ENCODE data around the gene LRMDA. TPM values are rescaled to one million over a fixed set of nuclear protein-coding genes. Genes with fewer than 3 reads are reported as not detected.

The LRMDA gene
- total and polyA plus RNA-seq, 2 of the 8 experiments (the other 6 are each of a cell fraction or from before 2014, with no cell fraction given) = 0.86 to 2.8 TPM

GRCh38 chr10:76479103-76479790 lies 1047.8 kb downstream of the LRMDA start:
- DNase-seq (ENCODE audit: low read depth in 1 of 2, low spot score in 2 of 2) = no peak
- no peak overlapping the region for H2BK12ac ChIP-seq (ENCODE audit: low read depth, low read length)
- no peak overlapping the region for H4K8ac ChIP-seq (ENCODE audit: extremely low read depth, insufficient read depth, low read length)
- no peak overlapping the region for H4K91ac ChIP-seq (replicated peaks; ENCODE audit: insufficient read length, low read length)
- H3K23me2 ChIP-seq (ENCODE audit: low read depth, low read length) = no peaks in the 10 kb centered on the region
- no peak for TF ChIP-seq SP1 (IDR thresholded peaks at IDR 0.05; ENCODE audit: low read depth, low read length)
- TF ChIP-seq MAFK (IDR thresholded peaks at IDR 0.05; ENCODE audit: low read depth, low read length) = no peak
- no peak for TF ChIP-seq BACH1 (IDR thresholded peaks at IDR 0.05; ENCODE audit: low read length)
- TF ChIP-seq JUND (IDR thresholded peaks at IDR 0.05; ENCODE audit: low read length) = no peak
- no peak for TF ChIP-seq SIN3A (conservative IDR thresholded peaks at IDR 0.05 in 1 of 2, IDR thresholded peaks at IDR 0.05 in 1 of 2; ENCODE audit: low read depth in 1 of 2, low read length in 2 of 2)
- FAIRE-seq = no peak
- ChIA-PET POLR2A (ENCODE audit: partially characterized antibody) (no interaction called here), CTCF (ENCODE audit: partially characterized antibody) (interaction anchor here (0.8 to 0.9 kb wide), 3 partner anchors 10 to 38 kb away, joined by 3 to 4 read pairs (median 3); no protein-coding TSS in a partner anchor)
- no peak overlapping the region for H3K4me3 ChIP-seq (ENCODE audit: extremely low read depth in 1 of 4, insufficient read depth in 2 of 4, low read depth in 3 of 4, low read length in 4 of 4)
- no peak overlapping the region for H3K4ac ChIP-seq (replicated peaks; ENCODE audit: insufficient read length, low read depth, low read length)
- H3K14ac ChIP-seq (ENCODE audit: insufficient read length) = no peak overlapping the region
- H3K4me2 ChIP-seq (ENCODE audit: insufficient read depth in 1 of 2, low read depth in 2 of 2, low read length in 2 of 2) = no peak overlapping the region
- H4K5ac ChIP-seq (ENCODE audit: insufficient read length, low read depth, low read length) = no peak overlapping the region
- no peaks in the 10 kb centered on the region for H3K36me3 ChIP-seq (ENCODE audit: control insufficient read depth in 2 of 4, insufficient read depth in 4 of 4, low read length in 3 of 4)
- no peak overlapping the region for H3K18ac ChIP-seq (ENCODE audit: extremely low read depth, low read length)
- 91% methylated on average over 5 of the region's 5 CpGs; no CpG with 5 or more reads in 1 of the 2 experiments for WGBS, 2 experiments (ENCODE audit: extremely low coverage in 1 of 2, insufficient coverage in 1 of 2, insufficient read length in 1 of 2, insufficient replicate concordance in 2 of 2, low coverage in 1 of 2, low lambda C conversion rate in 2 of 2, missing lambda C conversion rate in 1 of 2)
- no peak overlapping the region for H2BK5ac ChIP-seq (ENCODE audit: low read depth, low read length)
- no peaks in the 10 kb centered on the region; a peak in 1 of 4 replicates for H3K9me3 ChIP-seq (ENCODE audit: insufficient read depth in 2 of 2, low read depth in 1 of 2, low read length in 1 of 2)
- H3K79me2 ChIP-seq (ENCODE audit: control insufficient read depth in 1 of 2, insufficient read depth in 2 of 2, low read length in 2 of 2) = no peaks in the 10 kb centered on the region
- H3K79me1 ChIP-seq (ENCODE audit: low read depth, low read length) = no peaks in the 10 kb centered on the region
- H4K20me1 ChIP-seq (replicated peaks in 1 of 2; ENCODE audit: control insufficient read depth in 1 of 2, insufficient read depth in 2 of 2, low read length in 2 of 2) = no peaks in the 10 kb centered on the region
- no peaks in the 10 kb centered on the region for H3K27me3 ChIP-seq (replicated peaks in 1 of 4; ENCODE audit: control insufficient read depth in 3 of 4, extremely low read depth in 1 of 4, insufficient read depth in 3 of 4, low read length in 3 of 4)
- H3K27ac ChIP-seq (ENCODE audit: low read depth, low read length) = no peak overlapping the region
- H2AFZ ChIP-seq (ENCODE audit: low read length) = no peak overlapping the region
- H2BK20ac ChIP-seq (ENCODE audit: low read length) = no peak overlapping the region
- H3K56ac ChIP-seq (replicated peaks; ENCODE audit: insufficient read length, low read depth, low read length) = no peak overlapping the region
- no peak overlapping the region for H2AK5ac ChIP-seq (ENCODE audit: low read depth, low read length)
- H2BK120ac ChIP-seq (replicated peaks; ENCODE audit: low read depth, low read length) = no peak overlapping the region
- H3K4me1 ChIP-seq (replicated peaks in 1 of 4; ENCODE audit: control insufficient read depth in 3 of 4, insufficient read depth in 4 of 4, low read length in 3 of 4) = no peaks in the 10 kb centered on the region
- no peak overlapping the region for H3K9ac ChIP-seq (replicated peaks in 1 of 4; ENCODE audit: extremely low read depth in 1 of 4, low read depth in 3 of 4, low read length in 3 of 4)
- no peak overlapping the region for H3K23ac ChIP-seq (ENCODE audit: insufficient read length)
- no peak overlapping the region for H2BK15ac ChIP-seq (ENCODE audit: low read length)
